Esophagus squamous epithelium (tissue), 4 donors: ENCODE results near the gene PRDM10.

ENCODE experiments used
- POLR2A ChIP-seq, 4 donors: fragments of 450-650 bp; IDR thresholded peaks; one replicate each; pipeline ENCODE4 v1.6.1; 2017; ENCODE audit warnings: antibody characterized with exemption in 4 of 4, mild to moderate bottlenecking in 4 of 4, moderate library complexity in 3 of 4
- TF ChIP-seq, protein P1 (sequence below), 6 experiments: fragments of 450-650 bp in 4 of 6; fragments of 200-600 bp in 2 of 6; sonication (generic) in 2 of 6; IDR thresholded peaks; one replicate each; pipeline ENCODE4 v1.5.1; 2016 to 2019; ENCODE audit warnings: antibody characterized with exemption in 6 of 6, mild to moderate bottlenecking in 4 of 6, moderate library complexity in 4 of 6

DNA sequence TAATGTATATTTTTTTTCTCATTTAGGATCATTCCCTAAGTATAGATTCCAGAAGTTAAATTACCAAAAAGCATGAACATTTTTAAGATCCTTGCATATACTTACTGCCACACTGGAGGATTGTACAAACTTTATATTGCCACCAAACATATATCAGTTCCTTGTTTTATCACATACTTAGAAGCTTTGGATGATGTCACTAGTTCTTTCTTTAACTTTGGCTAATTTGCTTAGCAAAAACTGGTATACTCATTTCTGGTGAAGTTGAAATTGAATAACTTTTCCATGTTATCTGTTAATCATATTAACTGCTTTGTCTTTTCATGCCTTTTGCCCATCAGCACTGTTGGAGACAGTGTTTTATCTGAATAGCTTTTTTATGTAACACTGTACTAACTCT lies 31.6 kb upstream of the PRDM10 start:
- no peak for TF ChIP-seq POLR2A (IDR thresholded peaks at IDR 0.05)
- TF ChIP-seq, protein P1, sequence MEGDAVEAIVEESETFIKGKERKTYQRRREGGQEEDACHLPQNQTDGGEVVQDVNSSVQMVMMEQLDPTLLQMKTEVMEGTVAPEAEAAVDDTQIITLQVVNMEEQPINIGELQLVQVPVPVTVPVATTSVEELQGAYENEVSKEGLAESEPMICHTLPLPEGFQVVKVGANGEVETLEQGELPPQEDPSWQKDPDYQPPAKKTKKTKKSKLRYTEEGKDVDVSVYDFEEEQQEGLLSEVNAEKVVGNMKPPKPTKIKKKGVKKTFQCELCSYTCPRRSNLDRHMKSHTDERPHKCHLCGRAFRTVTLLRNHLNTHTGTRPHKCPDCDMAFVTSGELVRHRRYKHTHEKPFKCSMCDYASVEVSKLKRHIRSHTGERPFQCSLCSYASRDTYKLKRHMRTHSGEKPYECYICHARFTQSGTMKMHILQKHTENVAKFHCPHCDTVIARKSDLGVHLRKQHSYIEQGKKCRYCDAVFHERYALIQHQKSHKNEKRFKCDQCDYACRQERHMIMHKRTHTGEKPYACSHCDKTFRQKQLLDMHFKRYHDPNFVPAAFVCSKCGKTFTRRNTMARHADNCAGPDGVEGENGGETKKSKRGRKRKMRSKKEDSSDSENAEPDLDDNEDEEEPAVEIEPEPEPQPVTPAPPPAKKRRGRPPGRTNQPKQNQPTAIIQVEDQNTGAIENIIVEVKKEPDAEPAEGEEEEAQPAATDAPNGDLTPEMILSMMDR (IDR thresholded peaks at IDR 0.05), result no peak
